Measurements from ENCODE around the gene PRPF19.

Gene PRPF19

DNA sequence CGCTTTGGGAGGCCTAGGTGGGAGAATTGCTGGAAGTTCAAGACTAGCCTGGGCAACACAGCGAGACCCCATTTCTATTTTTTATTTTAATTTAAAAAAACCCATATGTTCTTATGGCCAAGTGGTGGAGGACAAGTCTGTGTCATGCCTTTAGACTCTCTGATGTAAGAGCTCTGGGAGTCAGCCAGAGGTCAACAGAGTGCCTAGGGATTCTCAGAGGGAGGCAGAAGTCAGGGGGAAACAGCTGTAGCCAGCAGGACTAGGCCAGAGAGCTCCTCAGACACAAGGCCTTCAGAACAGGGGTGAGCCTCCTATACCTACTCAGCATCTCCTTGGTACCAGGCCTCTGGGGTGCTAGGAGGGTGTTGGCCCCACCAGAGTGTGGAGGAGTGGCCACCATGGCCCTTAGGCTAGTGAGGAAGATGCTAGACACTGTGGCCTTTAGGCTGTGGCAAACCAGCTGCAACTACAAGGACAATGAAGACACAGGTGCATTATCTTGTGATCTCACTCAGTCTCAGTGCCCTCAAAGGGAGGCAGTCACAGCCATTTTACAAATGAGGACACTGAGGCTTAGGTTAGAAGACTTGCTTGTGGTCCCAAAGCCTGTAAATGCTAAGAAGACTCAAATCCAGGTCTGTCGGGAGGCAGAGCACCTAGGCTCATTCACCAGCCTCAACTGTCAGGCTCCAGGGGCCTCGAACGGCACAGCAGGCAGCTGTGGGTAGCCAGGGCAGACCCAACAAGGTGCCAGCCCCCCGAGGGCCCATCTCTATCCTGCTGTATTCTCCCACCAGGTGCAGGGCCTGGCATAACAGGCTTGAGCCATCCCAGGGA is 34.0 kb downstream of the PRPF19 start:
- peak; percentile 61 for DNase-seq

DNA sequence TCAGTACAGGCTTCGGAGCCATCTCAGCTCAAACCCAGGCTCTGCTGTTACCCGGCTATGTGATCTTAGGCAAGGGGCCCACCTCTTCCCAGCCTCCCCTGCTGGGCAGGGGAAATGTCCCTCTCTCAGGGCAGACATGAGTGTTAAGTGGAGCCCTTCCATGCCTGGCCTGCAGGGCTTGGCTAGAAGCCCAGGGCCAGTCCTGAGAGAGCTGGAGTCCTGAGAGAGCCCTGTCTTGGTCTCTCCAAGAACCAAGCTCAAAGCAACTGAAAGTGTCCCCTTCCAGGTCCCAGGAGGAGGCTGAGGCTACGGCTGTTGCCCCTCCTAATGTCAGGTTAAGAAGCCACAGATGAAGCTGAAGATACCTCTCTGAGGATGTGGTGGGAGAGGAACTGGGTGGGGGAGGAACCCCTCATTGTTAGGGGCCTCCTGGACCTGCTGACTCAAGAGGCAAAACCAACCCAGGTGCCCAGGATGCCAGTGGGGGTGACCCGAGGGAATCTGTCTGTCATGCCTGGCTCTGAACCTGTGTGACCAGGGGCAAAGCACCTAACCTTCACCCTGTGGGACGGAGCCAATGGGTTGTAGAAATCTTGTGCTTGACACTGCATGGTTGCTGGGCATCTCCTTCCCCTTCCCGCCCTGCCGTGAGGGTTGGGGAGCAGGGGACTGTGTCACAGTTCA is 34.9 kb downstream of the PRPF19 start:
- peak; percentile 18 for DNase-seq

DNA sequence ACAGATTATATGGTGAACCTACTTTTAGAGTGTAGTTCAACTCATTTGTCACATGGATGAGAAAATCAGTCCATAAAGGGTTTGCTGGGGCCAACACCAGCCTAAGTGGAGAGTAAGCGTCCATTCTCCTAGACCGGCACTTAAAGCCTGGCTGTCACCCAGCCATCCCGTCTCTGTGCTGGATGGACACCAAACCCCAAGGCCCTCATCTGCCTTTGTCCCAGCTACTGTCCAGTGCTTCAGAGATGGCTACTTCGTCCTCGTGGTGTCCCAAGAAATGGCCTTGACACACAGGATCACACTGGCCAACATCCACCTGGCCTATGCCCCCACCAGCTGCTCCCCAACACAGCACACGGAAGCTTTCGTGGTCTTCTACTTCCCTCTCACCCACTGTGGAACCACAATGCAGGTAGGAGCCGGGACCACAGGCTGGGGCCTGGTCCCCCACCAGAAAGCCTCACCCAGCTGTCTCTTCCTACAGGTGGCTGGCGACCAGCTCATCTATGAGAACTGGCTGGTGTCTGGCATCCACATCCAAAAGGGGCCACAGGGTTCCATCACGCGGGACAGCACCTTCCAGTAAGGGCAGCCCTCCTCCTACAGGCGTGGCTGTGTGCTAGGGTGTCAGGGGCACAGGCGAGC is 35.5 kb downstream of the PRPF19 start:
- DNase-seq = no peak

GRCh38 chr11:60870276-60870675 is 36.1 kb downstream of the PRPF19 start:
- DNase-seq = no peak

- DNase-seq = no peak
Observed at GRCh38 chr11:60869451-60869825, 36.9 kb downstream of the PRPF19 start.

GRCh38 chr11:60868682-60869450 is 37.5 kb downstream of the PRPF19 start:
- DNase-seq = no peak

GRCh38 chr11:60867871-60868681 is 38.3 kb downstream of the PRPF19 start:
- no peak for DNase-seq

GRCh38 chr11:60866911-60867870 is 39.2 kb downstream of the PRPF19 start, which contains the start of gene ZP1:
Gene ZP1, plus strand, starts transcription at chr11:60867542. Its CDS starts 20 bp downstream, at chr11:60867562.
- no peak for DNase-seq

- no peak for DNase-seq
Observed at GRCh38 chr11:60864856-60865513, 41.4 kb downstream of the PRPF19 start.

DNA sequence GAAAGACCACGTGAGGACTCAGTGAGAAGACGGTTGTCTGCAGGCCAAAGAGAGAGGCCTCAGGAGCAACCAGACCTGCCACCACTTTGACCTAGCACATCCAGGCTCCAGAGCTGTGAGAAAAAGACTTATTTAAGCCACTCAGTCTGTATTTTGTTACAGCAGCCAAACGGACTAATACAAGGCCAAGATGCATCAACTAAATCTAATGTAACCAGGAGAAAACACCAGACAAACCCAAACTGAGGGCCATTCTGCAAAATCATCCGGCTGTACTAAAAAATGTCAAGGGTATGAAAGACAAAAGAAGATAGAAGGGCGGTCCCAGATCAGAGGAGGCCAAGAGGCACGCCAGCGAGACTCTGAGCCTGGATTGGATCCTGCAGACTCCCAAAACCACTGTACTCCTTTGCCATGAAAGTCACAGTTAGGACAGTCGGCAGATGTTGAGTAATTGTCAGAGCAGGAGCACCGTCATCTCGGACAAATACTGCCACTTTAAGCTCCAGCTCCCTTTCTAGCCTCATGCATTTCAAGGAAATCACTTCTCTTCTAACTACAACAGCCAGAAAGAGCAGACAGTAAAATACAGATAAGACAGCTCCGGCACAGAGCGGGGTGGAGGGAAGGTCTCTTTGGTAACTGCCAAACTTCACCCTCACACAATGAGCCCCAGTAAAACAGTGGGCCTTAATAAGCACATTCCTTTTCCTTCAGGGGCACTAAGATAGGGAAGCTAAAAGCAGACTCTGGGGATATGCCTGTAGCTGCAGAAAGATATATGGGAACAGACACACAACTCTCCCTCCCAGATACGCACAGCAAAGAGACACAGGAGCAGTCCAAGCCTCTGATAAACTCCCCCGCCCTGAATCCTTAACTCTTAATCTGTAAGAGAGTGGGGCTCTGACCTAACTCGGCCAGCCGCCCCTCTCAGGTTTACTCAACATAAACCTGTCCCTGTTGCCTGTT is 42.5 kb downstream of the PRPF19 start:
- no peak for DNase-seq

- no peak for DNase-seq
Observed at GRCh38 chr11:60862171-60862570, 44.2 kb downstream of the PRPF19 start.

GRCh38 chr11:60860943-60861342 is 45.4 kb downstream of the PRPF19 start:
- no peak for DNase-seq

- no peak for DNase-seq
Observed at GRCh38 chr11:60859616-60860250, 46.7 kb downstream of the PRPF19 start.

DNA sequence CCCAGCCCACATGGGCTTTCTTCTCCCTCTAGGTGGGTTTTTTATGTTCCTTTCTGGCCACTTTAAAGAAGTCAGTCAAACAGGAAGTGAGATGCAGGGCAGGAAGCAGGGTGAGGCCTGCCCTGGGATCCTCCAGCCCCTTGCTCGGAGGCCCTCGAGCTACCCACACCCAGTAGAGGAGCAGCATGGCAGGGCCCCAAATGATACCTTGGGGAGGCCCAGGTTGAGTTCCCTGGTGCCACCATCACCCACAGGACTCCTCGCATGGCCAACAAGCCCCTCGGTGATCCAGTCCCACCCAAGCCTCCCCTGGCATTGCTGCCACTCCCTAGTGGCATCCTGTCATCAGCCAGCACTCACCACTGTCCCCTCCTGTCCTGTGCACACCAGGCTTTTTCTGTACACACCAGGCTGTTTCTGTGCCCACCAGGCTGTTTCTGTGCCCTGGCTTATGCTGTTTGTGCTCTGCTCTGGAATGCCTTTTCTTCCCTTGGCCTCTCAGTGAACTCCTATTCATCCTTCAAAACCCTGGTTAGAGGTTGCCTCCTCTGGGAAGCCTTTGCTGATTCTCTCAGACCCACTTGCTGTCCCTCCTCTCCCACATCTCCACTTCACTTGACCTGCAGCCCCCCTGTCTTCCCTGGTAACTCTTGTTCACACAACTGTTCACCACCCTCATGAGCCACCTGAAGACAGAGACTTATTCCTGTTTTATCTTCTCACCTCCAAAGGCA is 47.5 kb downstream of the PRPF19 start:
- no peak for DNase-seq

DNA sequence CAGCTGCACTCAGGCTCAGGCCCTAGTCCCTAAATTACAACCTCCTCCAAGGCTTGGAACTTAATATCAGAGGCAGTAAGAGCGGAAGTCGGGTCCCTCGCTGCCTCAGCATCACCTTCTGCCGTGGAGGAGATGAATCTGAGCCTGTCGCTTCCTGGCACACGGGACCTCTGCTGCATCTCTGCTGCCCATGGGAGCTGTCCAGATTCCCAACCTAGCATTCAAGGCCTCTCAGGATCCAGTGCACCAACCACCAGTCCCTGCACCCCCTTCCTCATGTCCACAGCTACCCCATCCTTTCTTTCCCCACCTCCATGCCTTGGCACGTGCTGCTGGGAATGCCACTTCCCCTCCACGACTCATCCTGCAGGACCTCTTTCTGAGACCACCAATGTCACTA is 48.1 kb downstream of the PRPF19 start:
- DNase-seq = no peak

DNA sequence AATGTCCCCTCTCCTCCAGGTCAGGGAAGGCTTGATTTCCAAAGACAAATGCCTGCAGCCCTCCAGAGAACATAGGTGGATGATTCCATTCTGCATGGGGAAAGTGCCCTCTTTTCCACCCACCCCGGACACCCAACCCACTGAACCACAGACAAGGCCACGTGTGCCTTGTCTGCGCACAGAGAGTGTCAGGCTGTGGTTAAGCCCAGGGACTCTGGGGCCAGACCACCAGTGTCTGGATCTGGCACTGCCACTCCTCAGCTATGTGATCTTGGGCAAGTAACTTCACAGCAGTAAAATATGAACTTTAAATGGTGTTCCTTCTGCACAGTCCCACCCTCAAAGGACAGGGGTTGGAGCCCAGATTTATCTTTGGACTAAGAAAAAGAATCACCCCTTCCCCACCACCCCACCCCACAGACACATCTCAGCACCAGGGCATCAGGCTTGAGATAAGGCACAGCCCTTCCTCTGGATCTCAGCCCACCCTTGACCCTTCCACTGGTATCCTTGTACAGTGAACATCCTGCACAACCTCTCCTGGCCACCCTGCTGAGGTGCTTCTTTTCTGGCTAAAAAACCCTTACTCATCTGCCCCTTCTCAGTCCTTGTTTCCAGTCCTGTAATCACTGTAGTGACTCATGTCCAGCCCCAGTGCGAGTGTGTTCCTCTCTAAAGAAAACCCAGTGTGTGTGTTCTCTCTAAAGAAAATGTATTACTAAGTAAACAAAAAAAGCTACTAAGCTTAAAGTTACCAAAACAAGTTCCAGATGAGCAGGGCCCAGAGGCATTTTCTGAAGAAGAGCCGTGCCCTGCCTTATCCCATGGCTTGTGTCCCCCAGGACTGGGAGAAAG is 48.8 kb downstream of the PRPF19 start:
- no peak for DNase-seq

Measured in fibroblast of skin of right quadriceps (primary cell).